Measurements from ENCODE around the gene PAK1IP1. TPM values are rescaled to one million over a fixed set of nuclear protein-coding genes. Genes with fewer than 3 reads are reported as not detected.

PAK1IP1 gene
- polyA plus RNA-seq, 1 of the 3 experiments (the other 2 are of a cell fraction): 16.2 TPM

DNA sequence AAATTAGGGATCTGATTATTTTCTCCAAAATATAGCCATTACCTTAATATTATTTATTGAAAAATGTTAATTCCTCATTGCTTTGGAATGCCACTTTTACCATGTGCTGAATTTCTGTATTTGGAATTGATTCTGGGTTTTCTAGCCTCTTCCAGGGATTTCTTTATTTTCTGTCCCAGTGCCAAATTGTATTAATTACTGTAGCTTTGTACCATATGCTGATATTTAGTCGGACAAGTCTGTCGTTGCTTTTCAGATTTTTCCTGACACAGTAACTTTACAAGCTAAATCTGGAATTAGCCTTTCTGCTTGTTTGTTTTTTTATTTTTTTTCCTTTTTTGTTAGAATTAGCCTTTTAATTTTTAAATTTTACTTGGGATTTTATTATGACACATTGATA is 42.0 kb downstream of the PAK1IP1 start:
- Histone ChIP-seq H3K9ac (no peak overlapping the region), H3K9me3 (no peaks in the 10 kb centered on the region), H2AFZ (ENCODE audit: low read depth) (no peak overlapping the region), H3K36me3 (replicated peaks in 1 of 2; ENCODE audit: control insufficient read depth in 1 of 2, insufficient read depth in 2 of 2, low read length in 1 of 2) (peaks cover 6 to 10% of the 10 kb centered on the region in 2 experiments), H3F3A (replicated peaks; ENCODE audit: insufficient read depth) (peaks cover 8% of the 10 kb centered on the region), H3K27me3 (ENCODE audit: insufficient read depth) (no peaks in the 10 kb centered on the region), H3K4me3 (ENCODE audit: low read depth in 2 of 2, low read length in 1 of 2) (no peak overlapping the region), H3K9me2 (no peaks in the 10 kb centered on the region), H3K4me2 (no peak overlapping the region), H4K20me1 (ENCODE audit: insufficient read depth) (no peaks in the 10 kb centered on the region), H3K79me2 (ENCODE audit: insufficient read depth) (peaks cover 6% of the 10 kb centered on the region; the same call in 1 of the 2 replicates), H3K27ac (ENCODE audit: low read depth in 2 of 2, low read length in 1 of 2) (no peak overlapping the region), H3K4me1 (ENCODE audit: control insufficient read depth in 1 of 2, insufficient read depth in 2 of 2, low read depth in 1 of 2, low read length in 1 of 2) (no peaks in the 10 kb centered on the region)
- ChIA-PET CTCF (interaction anchor here (0.6 kb wide), 1 partner anchor 61 kb away, joined by 3 read pairs; no protein-coding TSS in a partner anchor), POLR2A (interaction anchor here (0.7 kb wide), 1 partner anchor 9 kb away, joined by 3 read pairs; no protein-coding TSS in a partner anchor)
- no peak for DNase-seq
- WGBS (ENCODE audit: low lambda C conversion rate): 88% methylated on average over 2 of the region's 2 CpGs
- TF ChIP-seq GABPA (IDR thresholded peaks at IDR 0.05; ENCODE audit: low read depth) (no peak), ELF1 (IDR thresholded peaks at IDR 0.05) (no peak), USF2 (IDR thresholded peaks at IDR 0.05; ENCODE audit: borderline replicate concordance, low read depth, low read length) (no peak), RFX5 (IDR thresholded peaks at IDR 0.05; ENCODE audit: low read length) (no peak), TAF1 (IDR thresholded peaks at IDR 0.05; ENCODE audit: borderline replicate concordance, low read depth, low read length) (no peak), MAX (IDR thresholded peaks at IDR 0.05; ENCODE audit: low read depth) (no peak), NFIC (IDR thresholded peaks at IDR 0.05; ENCODE audit: borderline replicate concordance) (no peak), MEF2A (IDR thresholded peaks at IDR 0.05; ENCODE audit: borderline replicate concordance, low read depth) (no peak), TCF12 (IDR thresholded peaks at IDR 0.05) (no peak), IRF3 (IDR thresholded peaks at IDR 0.05; ENCODE audit: low read depth, low read length) (no peak), PBX3 (IDR thresholded peaks at IDR 0.05) (no peak), SIN3A (IDR thresholded peaks at IDR 0.05; ENCODE audit: borderline replicate concordance, low read depth, low read length) (no peak), SMC3 (IDR thresholded peaks at IDR 0.05; ENCODE audit: low read depth, low read length) (no peak), EZH2phosphoT487 (IDR thresholded peaks at IDR 0.05; ENCODE audit: borderline replicate concordance, low read depth) (no peak), TEAD4 (IDR thresholded peaks at IDR 0.05; ENCODE audit: borderline replicate concordance, insufficient read depth) (no peak), POLR2AphosphoS5 (IDR thresholded peaks at IDR 0.05; ENCODE audit: low read depth, low read length) (no peak), YY1 (IDR thresholded peaks at IDR 0.05; ENCODE audit: low read depth) (no peak), EP300 (IDR thresholded peaks at IDR 0.05; ENCODE audit: borderline replicate concordance in 1 of 2, low read depth in 1 of 2, low read length in 1 of 2) (no peak)
- TF ChIP-seq, protein P1, sequence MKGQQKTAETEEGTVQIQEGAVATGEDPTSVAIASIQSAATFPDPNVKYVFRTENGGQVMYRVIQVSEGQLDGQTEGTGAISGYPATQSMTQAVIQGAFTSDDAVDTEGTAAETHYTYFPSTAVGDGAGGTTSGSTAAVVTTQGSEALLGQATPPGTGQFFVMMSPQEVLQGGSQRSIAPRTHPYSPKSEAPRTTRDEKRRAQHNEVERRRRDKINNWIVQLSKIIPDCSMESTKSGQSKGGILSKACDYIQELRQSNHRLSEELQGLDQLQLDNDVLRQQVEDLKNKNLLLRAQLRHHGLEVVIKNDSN (IDR thresholded peaks at IDR 0.05; ENCODE audit: borderline replicate concordance, low read depth): no peak
- TF ChIP-seq, protein P2, sequence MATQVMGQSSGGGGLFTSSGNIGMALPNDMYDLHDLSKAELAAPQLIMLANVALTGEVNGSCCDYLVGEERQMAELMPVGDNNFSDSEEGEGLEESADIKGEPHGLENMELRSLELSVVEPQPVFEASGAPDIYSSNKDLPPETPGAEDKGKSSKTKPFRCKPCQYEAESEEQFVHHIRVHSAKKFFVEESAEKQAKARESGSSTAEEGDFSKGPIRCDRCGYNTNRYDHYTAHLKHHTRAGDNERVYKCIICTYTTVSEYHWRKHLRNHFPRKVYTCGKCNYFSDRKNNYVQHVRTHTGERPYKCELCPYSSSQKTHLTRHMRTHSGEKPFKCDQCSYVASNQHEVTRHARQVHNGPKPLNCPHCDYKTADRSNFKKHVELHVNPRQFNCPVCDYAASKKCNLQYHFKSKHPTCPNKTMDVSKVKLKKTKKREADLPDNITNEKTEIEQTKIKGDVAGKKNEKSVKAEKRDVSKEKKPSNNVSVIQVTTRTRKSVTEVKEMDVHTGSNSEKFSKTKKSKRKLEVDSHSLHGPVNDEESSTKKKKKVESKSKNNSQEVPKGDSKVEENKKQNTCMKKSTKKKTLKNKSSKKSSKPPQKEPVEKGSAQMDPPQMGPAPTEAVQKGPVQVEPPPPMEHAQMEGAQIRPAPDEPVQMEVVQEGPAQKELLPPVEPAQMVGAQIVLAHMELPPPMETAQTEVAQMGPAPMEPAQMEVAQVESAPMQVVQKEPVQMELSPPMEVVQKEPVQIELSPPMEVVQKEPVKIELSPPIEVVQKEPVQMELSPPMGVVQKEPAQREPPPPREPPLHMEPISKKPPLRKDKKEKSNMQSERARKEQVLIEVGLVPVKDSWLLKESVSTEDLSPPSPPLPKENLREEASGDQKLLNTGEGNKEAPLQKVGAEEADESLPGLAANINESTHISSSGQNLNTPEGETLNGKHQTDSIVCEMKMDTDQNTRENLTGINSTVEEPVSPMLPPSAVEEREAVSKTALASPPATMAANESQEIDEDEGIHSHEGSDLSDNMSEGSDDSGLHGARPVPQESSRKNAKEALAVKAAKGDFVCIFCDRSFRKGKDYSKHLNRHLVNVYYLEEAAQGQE (IDR thresholded peaks at IDR 0.05; ENCODE audit: low read depth, low read length): no peak
